ENCODE measurements around the gene SLC45A3. TPM values are rescaled to one million over a fixed set of nuclear protein-coding genes. Genes with fewer than 3 reads are reported as not detected.

The SLC45A3 gene
- total RNA-seq, 3 donors from 2014 or later (not counting 1 experiment from before 2014, with no cell fraction given), result 0.31 to 28.8 (median 1.8) TPM

GRCh38 chr1:205630651-205631009 is 49.7 kb downstream of the SLC45A3 start:
- H3K9me3 ChIP-seq (ENCODE audit: control insufficient read depth, insufficient read depth, low read length), result no peaks in the 10 kb centered on the region
- peak overlapping the region; percentile 71 for H3K4me3 ChIP-seq (ENCODE audit: low read length)
- H3K36me3 ChIP-seq (ENCODE audit: control insufficient read depth, insufficient read depth, low read length), result peaks cover 4% of the 10 kb centered on the region
- no peak for DNase-seq
- H3K4me1 ChIP-seq (ENCODE audit: control insufficient read depth, insufficient read depth, low read length), result peaks cover 29% of the 10 kb centered on the region
- H3K27me3 Mint-ChIP-seq (ENCODE audit: low read depth in 2 of 2), result no peaks in the 10 kb centered on the region
- peak overlapping the region; percentile 89 for H3K27ac ChIP-seq (ENCODE audit: low read length)
- no peaks in the 10 kb centered on the region for H3K27me3 ChIP-seq (ENCODE audit: control insufficient read depth, insufficient read depth, low read length)
- TF ChIP-seq, protein P1, sequence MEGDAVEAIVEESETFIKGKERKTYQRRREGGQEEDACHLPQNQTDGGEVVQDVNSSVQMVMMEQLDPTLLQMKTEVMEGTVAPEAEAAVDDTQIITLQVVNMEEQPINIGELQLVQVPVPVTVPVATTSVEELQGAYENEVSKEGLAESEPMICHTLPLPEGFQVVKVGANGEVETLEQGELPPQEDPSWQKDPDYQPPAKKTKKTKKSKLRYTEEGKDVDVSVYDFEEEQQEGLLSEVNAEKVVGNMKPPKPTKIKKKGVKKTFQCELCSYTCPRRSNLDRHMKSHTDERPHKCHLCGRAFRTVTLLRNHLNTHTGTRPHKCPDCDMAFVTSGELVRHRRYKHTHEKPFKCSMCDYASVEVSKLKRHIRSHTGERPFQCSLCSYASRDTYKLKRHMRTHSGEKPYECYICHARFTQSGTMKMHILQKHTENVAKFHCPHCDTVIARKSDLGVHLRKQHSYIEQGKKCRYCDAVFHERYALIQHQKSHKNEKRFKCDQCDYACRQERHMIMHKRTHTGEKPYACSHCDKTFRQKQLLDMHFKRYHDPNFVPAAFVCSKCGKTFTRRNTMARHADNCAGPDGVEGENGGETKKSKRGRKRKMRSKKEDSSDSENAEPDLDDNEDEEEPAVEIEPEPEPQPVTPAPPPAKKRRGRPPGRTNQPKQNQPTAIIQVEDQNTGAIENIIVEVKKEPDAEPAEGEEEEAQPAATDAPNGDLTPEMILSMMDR (IDR thresholded peaks at IDR 0.05), result no peak
- no CpG with 5 or more reads among the region's 3 CpGs for WGBS (ENCODE audit: insufficient coverage)
- H3K4me1 Mint-ChIP-seq, result peaks cover 42 to 50% of the 10 kb centered on the region in 2 donors
- H3K27ac Mint-ChIP-seq, result peak overlapping the region; percentile 97 to 99
- ATAC-seq, result no peak
- intact Hi-C loops (cut with micrococcal nuclease), result loop anchor here (5.0 kb wide), 1 partner anchor 343 kb away; no protein-coding TSS in a partner anchor
- H3K9me3 Mint-ChIP-seq, result no peaks in the 10 kb centered on the region
- peak overlapping the region; percentile 97 for H3K4me3 Mint-ChIP-seq
- no peaks in the 10 kb centered on the region for H3K36me3 Mint-ChIP-seq

- H3K36me3 Mint-ChIP-seq, result no peaks in the 10 kb centered on the region
- H3K4me3 Mint-ChIP-seq, result peak overlapping the region; percentile 97
- H3K9me3 Mint-ChIP-seq, result no peaks in the 10 kb centered on the region
- H3K4me3 ChIP-seq (ENCODE audit: low read length), result peak overlapping the region; percentile 71
- intact Hi-C loops (cut with micrococcal nuclease), result loop anchor here (5.0 kb wide), 1 partner anchor 343 kb away; no protein-coding TSS in a partner anchor
- peak overlapping the region; percentile 89 for H3K27ac ChIP-seq (ENCODE audit: low read length)
- peak in 1 of 2 donors; percentile 26 for DNase-seq
- H3K4me1 Mint-ChIP-seq, result peaks cover 42 to 53% of the 10 kb centered on the region in 2 donors
- 10% methylated on average over 3 of the region's 3 CpGs for WGBS (ENCODE audit: insufficient coverage)
- no peaks in the 10 kb centered on the region for H3K27me3 ChIP-seq (ENCODE audit: control insufficient read depth, insufficient read depth, low read length)
- H3K27me3 Mint-ChIP-seq (ENCODE audit: low read depth in 2 of 2), result no peaks in the 10 kb centered on the region
- no peak for ATAC-seq
- H3K36me3 ChIP-seq (ENCODE audit: control insufficient read depth, insufficient read depth, low read length), result peaks cover 4% of the 10 kb centered on the region
- peaks cover 29% of the 10 kb centered on the region for H3K4me1 ChIP-seq (ENCODE audit: control insufficient read depth, insufficient read depth, low read length)
- H3K27ac Mint-ChIP-seq, result peak overlapping the region; percentile 97 to 99
- TF ChIP-seq, protein P1 (IDR thresholded peaks at IDR 0.05), result no peak
- no peaks in the 10 kb centered on the region for H3K9me3 ChIP-seq (ENCODE audit: control insufficient read depth, insufficient read depth, low read length)
These were observed 50.1 kb downstream of the SLC45A3 start for GRCh38 chr1:205630241-205630640.

DNA sequence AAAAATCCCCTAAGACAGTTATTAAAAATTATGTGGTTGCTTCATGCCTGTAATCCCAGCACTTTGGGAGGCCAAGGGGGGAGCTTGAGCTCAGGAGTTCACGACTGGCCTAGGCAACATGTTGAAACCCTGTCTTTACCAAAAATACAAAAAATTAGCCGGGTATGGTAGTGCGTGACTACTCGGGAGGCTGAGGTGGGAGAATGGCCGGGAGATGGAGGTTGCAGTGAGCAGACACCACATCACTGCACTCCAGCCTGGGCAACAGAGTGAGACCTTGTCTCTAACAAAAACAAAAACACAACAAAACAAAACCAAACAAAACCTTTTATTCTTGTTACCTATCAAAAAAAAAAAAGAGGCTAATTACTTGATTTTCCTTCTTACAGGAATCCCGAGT is 50.6 kb downstream of the SLC45A3 start:
- TF ChIP-seq, protein P1 (IDR thresholded peaks at IDR 0.05), result no peak
- H3K9me3 Mint-ChIP-seq, result no peaks in the 10 kb centered on the region
- WGBS (ENCODE audit: insufficient coverage), result 50% methylated on average over 2 of the region's 6 CpGs
- intact Hi-C loops (cut with micrococcal nuclease), result loop anchor here (5.0 kb wide), 1 partner anchor 342 kb away; no protein-coding TSS in a partner anchor
- peak overlapping the region; percentile 97 for H3K4me3 Mint-ChIP-seq
- Histone ChIP-seq H3K4me1 (ENCODE audit: control insufficient read depth, insufficient read depth, low read length) (peaks cover 29% of the 10 kb centered on the region), H3K27ac (ENCODE audit: low read length) (peak overlapping the region; percentile 89), H3K9me3 (ENCODE audit: control insufficient read depth, insufficient read depth, low read length) (no peaks in the 10 kb centered on the region), H3K36me3 (ENCODE audit: control insufficient read depth, insufficient read depth, low read length) (peaks cover 4% of the 10 kb centered on the region), H3K27me3 (ENCODE audit: control insufficient read depth, insufficient read depth, low read length) (no peaks in the 10 kb centered on the region), H3K4me3 (ENCODE audit: low read length) (no peak overlapping the region)
- H3K4me1 Mint-ChIP-seq, result peaks cover 47 to 58% of the 10 kb centered on the region in 2 donors
- DNase-seq (peak in 1 of 2 donors; percentile 45), ATAC-seq (no peak)
- peak overlapping the region; percentile 97 to 99 for H3K27ac Mint-ChIP-seq
- no peaks in the 10 kb centered on the region for H3K27me3 Mint-ChIP-seq (ENCODE audit: low read depth in 2 of 2)
- H3K36me3 Mint-ChIP-seq, result no peaks in the 10 kb centered on the region

GRCh38 chr1:205627956-205628355 is 52.4 kb downstream of the SLC45A3 start:
- no peak overlapping the region for H3K4me3 Mint-ChIP-seq
- no peak overlapping the region for H3K27ac ChIP-seq (ENCODE audit: low read length)
- H3K36me3 ChIP-seq (ENCODE audit: control insufficient read depth, insufficient read depth, low read length), result peaks cover 4% of the 10 kb centered on the region
- H3K27me3 Mint-ChIP-seq (ENCODE audit: low read depth in 2 of 2), result no peaks in the 10 kb centered on the region
- ATAC-seq, result no peak
- no peaks in the 10 kb centered on the region for H3K9me3 Mint-ChIP-seq
- H3K27me3 ChIP-seq (ENCODE audit: control insufficient read depth, insufficient read depth, low read length), result no peaks in the 10 kb centered on the region
- DNase-seq, result no peak
- peaks cover 29% of the 10 kb centered on the region for H3K4me1 ChIP-seq (ENCODE audit: control insufficient read depth, insufficient read depth, low read length)
- WGBS (ENCODE audit: insufficient coverage), result 91% methylated on average over 7 of the region's 8 CpGs
- TF ChIP-seq, protein P1 (IDR thresholded peaks at IDR 0.05), result no peak
- H3K27ac Mint-ChIP-seq, result peak overlapping the region; percentile 84 to 97
- intact Hi-C loops (cut with micrococcal nuclease), result no loop called here
- H3K4me1 Mint-ChIP-seq, result peaks cover 58 to 62% of the 10 kb centered on the region in 2 donors
- H3K9me3 ChIP-seq (ENCODE audit: control insufficient read depth, insufficient read depth, low read length), result no peaks in the 10 kb centered on the region
- no peak overlapping the region for H3K4me3 ChIP-seq (ENCODE audit: low read length)
- no peaks in the 10 kb centered on the region for H3K36me3 Mint-ChIP-seq
